Stimulated activated CD4-positive, alpha-beta T cell treated with anti-CD3 and anti-CD28 coated beads, TNF-alpha, amount 100 ng/mL, for 48 hours (primary cell): Measurements from ENCODE around the gene UNC50.
"Not testable (repeated sequence)": the region's sequence is repeated elsewhere in the genome, so short reads cannot be mapped to it uniquely, and the experiment has no call there.

Experiments used
- DNase-seq, 3 donors: peaks; one replicate each; pipeline ENCODE4 v3.0.0-alpha.2; 2020; ENCODE audit warnings: low read depth in 3 of 3

UNC50 gene

DNA sequence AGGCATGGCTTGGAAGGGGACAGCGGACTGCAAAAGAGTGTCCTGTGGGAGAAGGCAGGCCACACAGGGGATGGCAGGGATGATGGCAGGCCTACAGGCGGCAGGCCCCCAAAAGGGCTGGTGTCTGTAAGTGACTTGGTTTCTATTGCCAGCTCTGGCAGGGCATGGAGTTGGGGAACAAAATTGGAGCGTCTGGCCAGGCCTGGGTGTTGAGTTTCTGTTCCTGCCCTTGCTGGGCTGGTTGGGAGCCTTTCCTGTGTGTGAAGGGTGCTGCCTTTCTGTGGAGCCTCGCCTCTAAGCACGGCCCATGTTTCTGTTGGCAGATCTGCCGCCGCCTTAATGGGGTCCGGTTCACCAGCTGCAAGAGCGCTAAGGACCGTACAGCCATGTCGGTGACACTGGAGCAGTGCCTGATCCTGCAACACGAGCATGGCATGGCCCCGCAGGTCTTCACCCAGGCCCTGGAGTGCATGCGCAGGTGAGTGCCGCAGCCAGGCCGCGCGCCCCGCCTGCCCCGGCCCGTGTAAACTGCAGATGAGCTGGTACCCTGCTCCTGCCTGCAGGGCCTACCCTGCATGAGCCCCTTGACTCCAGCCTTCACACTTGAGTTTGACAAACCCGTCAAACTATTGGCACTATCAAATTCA is 31.6 kb upstream of the UNC50 start:
- DNase-seq: no peak

GRCh38 chr2:98577313-98577712 is 31.1 kb upstream of the UNC50 start:
- no peak for DNase-seq

DNA sequence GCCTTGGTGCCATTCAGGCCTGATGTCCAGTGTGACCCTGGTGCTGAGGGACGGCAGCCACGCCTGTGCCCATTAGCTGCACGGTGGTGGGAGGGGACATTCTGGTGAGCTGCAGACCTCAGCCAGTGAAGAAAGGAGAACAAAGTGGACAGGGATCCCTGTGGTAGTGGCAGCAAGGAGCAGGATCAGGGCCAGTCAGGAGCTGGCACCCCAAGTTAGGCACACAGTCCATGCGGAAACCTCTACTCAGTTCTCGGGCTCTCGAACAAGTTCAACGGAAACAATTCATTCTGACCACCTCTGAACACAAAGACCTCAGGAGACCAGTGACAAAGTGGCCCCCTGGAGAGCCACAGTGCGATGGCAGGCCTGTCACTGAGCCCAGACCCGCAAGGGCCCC is 30.2 kb upstream of the UNC50 start:
- no peak for DNase-seq

GRCh38 chr2:98579926-98580325 is 28.5 kb upstream of the UNC50 start:
- DNase-seq: no peak

DNA sequence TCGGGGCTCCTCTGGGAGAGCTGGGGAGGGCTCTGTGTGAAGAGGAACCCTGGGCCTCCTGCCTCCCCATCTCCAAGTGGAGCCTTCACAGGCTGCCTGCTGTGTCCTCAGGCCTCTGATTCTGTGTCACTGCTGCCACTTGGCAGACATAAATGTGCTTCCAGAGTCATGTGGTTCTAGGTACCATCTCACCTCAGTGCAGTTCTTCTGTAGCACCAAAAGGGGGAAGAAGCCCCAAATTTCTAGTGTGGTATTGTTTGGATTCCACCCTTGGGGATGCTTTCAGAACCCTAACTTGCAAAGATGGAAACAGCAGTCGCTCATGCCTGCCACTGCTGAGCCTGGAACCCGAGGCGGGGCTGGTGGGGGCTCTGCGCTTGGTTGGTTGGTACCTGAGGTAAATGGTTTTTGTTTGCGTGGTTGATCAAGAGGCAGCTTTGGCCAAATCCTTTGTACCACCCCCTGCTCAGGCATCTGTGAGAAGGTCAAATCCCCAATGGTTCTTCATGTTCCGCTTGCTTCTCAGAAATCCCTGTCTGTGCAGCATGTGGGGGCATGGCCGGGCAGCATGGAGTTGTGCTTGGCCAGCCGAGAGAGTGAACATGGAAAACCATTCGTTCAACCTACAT is 27.6 kb upstream of the UNC50 start:
- DNase-seq: no peak

DNA sequence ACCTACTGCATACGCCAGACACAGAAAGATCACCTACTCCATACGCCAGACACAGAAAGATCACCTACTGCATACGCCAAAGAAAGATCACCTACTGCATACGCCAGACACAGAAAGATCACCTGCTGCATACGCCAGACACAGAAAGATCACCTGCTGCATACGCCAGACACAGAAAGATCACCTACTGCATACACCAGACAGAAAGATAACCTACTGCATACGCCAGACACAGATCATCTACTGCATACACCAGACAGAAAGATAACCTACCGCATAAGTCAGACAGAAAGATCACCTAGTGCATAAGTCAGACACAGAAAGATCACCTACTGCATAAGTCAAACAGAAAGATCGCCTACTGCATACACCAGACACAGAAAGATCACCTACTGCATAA is 25.9 kb upstream of the UNC50 start:
- no peak for DNase-seq

- DNase-seq: no peak
Measured at GRCh38 chr2:98583276-98583675, 25.1 kb upstream of the UNC50 start.

- DNase-seq: no peak
Measured at GRCh38 chr2:98583816-98584618, 24.4 kb upstream of the UNC50 start.

GRCh38 chr2:98585386-98585785 is 23.0 kb upstream of the UNC50 start:
- DNase-seq: no peak

DNA sequence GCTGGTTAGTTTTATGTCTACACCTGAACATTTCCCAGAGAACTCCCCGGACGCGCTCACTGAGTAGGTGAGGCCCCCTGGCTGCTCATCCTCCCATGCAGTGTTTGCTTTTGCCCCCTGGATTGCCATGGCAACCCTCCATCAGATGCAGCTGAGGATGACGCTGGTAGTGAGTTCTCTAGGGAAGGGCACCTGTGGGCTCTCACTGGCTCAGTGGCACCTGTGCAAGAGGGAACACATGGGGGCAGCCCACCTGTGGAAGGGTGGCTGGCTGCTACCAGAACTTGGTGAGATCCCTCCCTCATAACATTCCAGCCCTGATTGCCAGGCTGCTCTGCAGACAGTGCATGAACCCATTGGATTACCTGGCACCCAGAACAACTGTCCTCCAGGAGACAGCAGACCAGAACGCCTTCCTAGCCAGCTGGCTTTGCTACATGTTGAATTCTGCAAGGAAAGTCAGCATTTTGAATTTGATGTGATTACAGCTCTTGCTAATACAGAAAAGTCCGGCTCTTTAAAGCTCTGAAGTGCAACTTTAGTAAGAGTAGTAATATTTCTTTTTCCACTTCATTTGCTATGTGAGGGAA is 21.7 kb upstream of the UNC50 start:
- DNase-seq: no peak

DNA sequence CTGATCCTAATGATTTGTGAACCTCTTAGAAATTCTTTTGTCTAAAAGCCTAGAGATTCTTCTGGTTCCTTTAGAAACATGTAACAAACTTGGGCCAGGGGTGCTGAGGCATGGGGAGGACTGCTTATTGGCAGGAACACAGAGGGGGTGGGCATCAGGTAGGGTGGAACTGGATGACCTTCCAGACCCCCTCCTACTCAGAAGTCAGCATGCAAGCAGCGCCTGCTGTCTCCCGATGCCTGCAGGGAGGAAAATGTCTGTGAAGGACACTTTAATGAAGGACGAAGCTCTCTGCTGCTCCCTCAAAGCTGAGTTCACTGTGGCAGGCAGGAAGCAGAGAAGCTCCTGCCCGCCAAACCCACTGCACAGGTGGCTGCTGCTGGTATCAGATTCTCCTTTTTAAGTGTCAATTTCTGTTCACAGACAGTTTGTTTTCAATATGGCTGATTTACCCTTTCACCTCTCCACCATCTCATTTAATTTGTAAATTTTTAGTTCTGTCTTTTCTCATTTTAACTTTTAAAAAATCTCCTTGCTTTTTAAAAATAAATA is 19.4 kb upstream of the UNC50 start:
- no peak for DNase-seq

DNA sequence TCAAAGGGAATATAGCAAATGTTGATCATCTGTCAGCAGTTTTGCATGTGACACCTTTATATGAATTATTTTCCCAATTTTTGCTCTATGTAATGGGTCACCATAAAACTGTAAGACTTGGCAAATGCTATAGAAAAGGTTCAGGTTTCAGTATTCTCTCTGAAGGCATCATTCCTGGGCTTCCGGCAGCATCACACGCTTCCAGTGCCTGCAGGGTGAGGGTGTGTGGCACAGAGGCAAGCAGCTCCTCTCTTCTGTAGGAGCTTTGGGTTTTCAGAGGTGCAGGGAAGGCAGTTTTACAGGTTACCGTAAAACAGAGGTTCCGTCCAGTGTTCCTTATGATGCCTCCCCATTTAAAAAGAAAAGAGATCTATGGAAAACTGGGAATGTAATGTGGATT is 18.9 kb upstream of the UNC50 start:
- no peak for DNase-seq

DNA sequence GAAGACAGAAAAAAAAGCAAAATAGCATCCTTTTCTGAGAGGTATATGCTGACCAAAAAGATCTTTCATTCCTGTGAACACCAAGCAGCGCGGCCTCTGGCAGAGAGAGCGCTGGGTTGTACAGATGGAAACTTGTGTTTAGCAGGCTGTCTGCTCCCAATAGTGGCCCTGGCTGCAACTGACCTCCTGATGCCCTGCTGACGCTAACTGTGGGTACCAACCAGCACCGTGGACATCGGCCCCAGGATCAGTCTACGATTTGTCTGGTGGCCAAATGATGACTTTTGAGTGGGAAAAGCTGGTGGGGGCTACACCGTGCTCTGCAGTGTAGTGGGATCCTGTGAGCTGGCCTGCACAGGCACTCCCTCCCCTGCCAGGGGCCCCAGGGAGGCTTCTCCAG is 15.8 kb upstream of the UNC50 start:
- no peak for DNase-seq

GRCh38 chr2:98594665-98595064 is 13.7 kb upstream of the UNC50 start:
- DNase-seq: not testable (repeated sequence)

GRCh38 chr2:98598781-98599428 is 9.5 kb upstream of the UNC50 start:
- DNase-seq: no peak

- DNase-seq: no peak
Measured at GRCh38 chr2:98601532-98602132, 6.8 kb upstream of the UNC50 start.

DNA sequence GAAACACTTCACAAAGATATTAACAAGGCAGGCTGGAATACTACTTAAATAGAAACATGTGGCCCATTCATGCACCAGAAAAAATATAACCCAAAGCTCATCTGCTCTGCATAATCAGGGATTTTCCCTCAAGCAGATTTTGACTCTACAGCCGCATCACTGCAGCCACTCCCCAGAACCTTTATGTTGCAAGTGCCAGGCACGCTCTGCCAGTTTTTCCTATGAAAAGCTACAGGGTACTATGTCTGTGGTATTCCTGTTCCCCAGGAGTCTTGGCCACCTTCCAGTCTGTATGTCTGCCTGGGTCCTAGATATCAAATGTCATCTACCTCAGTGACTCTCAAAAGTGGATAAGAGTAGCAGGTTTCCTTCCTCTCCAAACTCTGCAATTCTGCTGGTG is 3.8 kb upstream of the UNC50 start:
- DNase-seq: no peak

GRCh38 chr2:98605076-98605475 is 3.3 kb upstream of the UNC50 start:
- DNase-seq: no peak

- DNase-seq: no peak
Measured at GRCh38 chr2:98606431-98606830, 2.0 kb upstream of the UNC50 start.

DNA sequence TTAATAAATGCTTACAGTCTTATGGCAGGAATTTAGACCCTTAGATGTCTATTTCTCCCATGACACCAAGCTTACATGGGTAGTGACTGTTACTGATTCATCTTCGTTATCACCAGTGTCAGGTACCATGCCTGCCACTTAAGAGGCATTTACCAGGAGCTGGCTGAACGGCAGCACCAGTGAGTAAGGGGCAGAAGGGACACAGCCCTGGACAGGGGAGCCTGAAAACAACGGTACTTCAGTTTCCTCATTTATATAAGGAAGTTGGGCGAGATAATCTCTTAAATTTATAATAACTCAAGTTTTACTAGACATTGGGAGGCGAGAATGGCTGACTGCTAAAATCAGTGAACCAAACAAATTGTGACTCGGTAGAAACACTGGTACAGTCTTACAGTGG is 1.3 kb upstream of the UNC50 start:
- no peak for DNase-seq

DNA sequence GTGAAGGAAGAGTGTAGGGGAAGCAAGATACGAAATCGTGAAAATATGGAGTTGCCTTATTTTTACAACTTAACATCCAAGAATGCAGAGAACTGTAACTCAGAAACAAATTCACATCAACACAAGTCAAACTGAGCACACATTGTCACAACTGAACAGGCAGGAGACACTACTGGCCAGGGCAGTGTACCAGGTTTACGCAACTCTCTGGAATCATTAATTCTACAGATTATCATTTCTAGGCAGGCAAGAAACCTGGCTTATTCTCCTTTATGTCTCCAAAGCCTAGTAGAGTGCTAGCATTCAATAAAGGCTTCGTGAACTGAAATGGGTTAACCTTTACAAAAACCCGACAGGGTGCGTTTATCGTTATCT is 661 bp upstream of the UNC50 start:
- no peak for DNase-seq
